HG03575 (cell line): ENCODE results near the gene CENPV.
"Not testable (repeated sequence)": the region's sequence is repeated elsewhere in the genome, so short reads cannot be mapped to it uniquely, and the experiment has no call there.

Source experiments
- ATAC-seq: cut with Tn5 transposase; IDR thresholded peaks from one replicate; pipeline ENCODE4 v1.9.1; 2021; ENCODE audit not compliant: unreplicated experiment, insufficient number of reproducible peaks, low FRiP score; ENCODE audit errors: extremely low read depth

The CENPV gene

DNA sequence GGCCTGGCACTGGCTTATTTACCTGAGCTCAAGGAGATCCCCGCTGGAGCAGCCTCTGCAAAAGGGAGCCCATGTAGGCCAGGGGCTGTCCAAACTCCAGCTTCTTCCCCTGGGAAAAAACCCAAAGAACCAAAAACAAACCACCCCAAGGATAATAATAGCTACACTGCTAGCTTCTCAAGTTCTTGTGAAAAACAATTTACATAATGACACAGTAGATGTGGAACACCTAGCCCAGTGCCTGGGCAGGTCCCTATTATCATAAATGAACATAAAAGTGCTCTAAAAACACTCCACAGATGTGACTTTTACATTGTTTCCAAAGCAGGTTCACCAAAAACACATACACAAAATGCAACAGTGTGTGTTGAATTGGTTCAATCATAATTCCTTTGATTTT, 27.3 kb downstream of the CENPV start:
- no peak for ATAC-seq

DNA sequence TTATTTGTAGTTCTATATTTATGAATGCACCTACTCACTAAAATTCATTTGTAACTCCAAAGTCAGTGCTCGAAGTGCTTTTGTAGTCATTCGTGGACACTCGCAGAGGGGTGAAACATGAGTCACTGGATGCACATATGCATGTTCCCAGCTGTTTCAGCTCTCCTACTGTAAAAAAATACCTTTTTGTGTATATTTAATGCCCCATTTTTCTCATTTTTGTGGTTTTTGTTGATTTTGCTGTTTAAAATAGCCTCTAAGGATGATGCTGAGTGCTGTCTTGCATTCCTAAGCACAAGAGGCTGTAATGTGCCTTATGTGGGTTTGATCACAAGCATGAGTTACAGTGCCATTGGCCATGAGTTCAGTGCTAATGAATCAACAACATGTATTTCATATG, 30.6 kb downstream of the CENPV start:
- no peak for ATAC-seq

DNA sequence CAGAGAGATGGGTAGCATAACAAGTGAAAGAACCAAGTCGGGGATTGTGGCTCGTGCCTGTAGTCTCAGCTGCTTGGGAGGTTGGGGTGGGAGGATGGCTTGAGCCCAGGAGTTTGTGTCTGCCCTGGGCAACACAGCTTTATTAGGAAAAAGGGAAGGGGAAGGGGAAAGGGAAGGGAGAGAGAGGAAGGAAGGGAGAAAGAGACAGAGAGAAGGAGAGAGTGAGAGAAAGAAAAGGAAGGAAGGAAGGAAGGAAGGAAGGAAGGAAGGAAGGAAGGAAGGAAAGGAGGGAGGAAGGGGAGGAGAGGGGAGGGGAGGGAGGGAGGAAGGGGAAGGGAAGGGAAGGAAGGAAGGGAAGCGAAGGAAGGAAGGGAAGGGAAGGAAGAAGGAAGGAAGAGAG, 33.3 kb downstream of the CENPV start:
- no peak for ATAC-seq

DNA sequence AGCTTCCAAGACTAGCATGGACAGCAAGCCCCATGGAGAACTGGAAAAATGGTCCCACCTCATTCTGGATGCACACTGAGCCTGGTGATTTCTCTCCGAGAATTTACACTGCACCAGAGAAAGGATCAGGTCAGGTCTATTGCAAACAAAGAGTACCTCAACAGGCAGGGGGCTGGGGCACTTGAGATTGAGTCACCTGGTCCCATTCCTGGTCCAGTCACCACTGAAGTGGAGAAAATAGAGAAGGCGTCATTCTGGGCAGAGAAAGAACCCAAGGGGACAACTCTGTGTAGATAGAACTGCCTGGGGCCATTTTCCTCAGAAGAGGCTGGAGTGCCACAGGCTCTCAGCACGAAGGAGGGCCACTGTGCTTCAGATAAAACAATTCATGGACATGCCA, 38.4 kb downstream of the CENPV start:
- ATAC-seq, result no peak

DNA sequence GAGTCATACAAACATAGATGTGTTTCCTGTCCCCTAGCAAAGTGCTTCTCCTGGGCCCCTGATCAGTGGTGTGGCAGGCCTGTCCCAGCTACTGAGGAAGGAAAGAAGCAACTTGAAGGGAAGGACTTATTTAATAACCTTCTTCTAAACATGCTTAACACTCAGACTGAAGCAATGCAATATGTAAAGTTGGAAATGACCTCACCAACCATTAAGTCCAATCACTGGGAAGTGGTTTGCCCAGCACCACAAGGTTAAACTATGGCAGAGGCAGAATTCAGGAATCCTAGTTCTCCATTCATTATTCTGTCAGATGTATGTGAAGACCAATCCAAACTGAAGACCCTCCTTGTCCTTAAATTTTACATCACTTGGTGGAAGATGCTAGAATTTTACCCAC, 39.1 kb downstream of the CENPV start:
- ATAC-seq, result no peak

DNA sequence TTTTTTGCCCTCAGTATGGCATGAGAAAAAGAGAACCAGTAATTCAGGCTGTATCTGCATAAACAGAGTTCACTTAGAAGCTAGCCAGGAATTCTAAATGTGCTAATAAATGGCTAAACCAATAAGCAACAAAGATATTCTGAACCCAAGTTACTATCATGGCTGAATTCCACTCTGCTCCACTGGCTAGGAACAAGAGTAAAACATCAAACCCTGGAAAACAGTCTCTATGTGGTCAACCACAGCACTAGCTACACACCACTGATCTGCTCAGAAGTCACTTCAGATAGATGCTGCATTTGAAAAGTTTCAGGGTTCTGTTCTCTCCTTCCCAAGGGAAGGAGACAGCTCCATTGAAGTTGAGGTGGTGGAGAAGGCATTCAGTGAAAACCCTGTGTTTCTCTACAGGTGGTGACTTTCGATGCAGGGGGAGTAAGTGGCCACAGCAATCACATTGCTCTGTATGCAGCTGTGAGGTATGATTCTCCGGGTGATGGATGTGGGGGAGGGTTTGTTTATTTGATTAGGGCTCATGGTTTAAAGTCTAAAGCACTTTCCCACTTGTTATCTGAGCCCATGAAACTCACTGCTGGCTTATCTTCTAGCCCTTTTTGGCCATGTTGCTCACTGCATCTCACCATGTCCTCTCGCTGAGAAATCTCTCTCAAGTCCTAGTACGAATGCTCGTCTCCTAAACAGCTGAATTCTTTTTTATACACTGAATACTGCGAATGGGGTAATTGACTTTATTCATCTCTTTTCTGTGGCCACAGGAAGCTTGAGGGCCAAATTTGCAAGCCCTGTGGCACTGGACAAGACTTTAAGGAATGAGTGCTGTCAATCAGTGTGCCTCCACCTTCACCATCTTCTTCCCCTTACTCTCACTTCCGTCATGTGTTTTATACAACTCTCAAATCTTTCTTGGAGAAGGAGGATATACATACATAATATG, 39.9 kb downstream of the CENPV start:
- no peak for ATAC-seq

DNA sequence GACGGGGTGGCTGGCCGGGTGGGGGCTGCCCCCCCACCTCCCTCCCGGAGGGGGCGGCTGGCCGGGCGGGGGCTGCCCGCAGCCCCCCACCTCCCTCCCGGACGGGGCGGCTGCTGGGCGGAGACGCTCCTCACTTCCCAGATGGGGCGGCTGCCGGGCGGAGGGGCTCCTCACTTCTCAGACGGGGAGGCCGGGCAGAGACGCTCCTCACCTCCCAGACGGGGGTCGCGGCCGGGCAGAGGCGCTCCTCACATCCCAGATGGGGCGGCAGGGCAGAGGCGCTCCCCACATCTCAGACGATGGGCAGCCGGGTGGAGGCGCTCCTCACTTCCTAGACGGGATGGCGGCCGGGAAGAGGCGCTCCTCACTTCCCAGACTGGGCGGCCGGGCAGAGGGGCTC, 41.2 kb downstream of the CENPV start:
- not testable (repeated sequence) for ATAC-seq

DNA sequence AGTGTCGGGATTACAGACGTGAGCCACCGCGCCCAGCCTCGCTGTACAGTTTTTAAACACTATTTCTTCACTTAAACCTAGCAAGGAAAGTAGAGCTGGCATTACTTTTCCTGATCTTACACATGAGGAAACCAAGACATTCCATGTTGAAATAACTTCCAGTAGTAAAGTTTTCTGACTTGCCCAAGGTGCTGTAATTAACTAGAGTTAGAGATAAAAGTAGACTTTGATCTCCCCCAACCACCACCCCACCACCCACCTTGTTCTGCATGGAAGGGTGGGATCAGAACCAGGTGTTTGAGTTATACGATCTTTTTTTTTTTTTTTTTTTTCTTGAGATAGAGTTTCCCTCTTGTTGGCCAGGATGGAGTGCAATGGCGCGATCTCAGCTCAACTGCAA, 47.1 kb downstream of the CENPV start:
- no peak for ATAC-seq

DNA sequence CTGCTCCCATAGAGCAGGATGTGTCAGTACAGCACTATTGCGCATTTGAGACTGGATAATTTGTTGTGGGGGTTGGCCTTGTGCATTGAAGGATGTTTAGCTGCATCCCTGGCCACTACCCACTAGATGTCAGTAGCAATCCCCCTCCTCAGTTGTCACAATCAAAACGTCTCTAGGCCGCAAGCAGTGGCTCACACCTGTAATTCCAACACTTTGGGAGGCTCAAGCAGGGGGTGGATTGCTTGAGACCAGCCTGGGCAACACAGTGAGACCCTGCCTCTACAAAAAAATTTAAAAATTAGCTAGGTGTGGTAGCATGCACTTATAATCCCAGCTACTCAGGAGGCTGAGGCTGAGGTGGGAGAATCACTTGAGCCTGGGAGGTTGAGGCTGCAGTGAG, 48.4 kb downstream of the CENPV start:
- no peak for ATAC-seq

DNA sequence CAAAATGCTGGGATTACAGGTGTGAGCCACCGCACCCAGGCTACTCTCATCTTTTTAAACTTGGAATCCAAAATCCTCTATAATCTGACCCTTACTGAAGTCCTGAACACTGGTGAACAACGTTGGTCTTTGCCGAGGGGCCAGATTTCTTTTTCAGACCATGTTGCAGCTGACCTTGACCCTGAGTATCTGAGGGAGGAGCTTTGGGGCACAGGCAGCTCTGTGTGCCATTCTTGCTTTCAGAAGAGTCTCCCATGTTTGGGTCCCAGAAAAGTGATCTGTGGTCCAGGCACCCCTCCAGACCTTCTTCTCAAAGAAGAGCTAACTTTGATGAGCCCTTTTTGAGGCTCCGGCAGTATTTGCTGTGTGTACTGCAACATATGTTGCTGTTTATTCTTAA, 50.4 kb downstream of the CENPV start:
- ATAC-seq, result no peak

DNA sequence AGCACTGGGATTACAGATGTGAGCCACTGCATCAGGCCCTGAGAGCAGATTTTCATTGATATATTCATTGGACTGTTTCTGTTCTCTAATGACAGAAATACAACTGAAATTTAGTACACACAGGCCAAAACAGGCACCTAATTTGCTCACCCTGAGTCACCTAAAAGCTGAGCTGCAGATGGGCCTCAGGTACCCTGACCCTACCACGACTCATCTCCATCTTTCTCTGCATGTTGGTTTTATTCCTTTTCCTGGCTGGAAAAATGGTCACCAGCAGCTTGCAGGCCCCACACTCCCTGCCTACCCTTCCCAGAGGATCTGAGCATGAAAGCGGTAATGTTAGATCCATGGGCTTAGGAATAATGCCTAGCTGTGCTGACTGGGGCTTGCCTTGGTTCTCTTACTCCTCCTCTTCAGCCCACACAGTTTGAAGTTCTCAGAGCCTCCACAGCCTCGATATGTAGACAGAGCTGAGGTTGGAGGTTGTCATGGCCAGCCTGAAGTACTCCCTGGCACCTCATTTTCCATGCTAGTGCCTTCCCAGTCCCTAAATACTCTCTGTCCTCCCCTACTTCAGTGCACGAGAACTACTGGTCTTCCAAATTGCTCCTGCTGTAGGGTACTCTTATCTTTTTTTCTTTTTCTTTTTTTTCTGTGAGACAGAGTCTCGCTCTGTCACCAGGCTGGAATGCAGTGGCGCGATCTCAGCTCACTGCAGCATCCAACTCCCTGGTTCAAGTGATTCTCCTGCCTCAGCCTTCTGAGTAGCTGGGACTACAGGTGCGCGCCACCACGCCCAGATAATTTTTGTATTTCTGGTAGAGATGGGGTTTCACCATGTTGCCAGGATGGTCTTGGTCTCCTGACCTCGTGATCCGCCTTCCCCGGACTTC, 51.1 kb downstream of the CENPV start:
- no peak for ATAC-seq

DNA sequence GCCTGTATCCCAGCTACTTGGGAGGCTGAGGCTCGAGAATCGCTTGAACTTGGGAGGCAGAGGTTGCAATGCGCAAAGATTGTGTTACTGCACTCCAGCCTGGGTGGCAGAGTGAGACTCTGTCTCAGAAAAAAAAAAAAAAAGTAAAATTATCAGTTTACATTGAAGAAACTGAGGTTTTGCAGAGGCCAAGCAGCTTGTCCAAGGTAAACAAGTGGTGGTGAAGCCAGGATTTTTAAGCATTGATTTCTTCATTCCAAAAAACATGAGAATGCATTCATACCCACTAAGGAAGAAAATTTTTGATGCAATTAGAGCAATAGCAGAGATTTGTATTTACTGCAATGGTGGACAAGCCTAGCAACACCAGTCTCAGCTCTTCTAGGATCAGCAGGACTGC, 52.7 kb downstream of the CENPV start:
- ATAC-seq, result no peak

DNA sequence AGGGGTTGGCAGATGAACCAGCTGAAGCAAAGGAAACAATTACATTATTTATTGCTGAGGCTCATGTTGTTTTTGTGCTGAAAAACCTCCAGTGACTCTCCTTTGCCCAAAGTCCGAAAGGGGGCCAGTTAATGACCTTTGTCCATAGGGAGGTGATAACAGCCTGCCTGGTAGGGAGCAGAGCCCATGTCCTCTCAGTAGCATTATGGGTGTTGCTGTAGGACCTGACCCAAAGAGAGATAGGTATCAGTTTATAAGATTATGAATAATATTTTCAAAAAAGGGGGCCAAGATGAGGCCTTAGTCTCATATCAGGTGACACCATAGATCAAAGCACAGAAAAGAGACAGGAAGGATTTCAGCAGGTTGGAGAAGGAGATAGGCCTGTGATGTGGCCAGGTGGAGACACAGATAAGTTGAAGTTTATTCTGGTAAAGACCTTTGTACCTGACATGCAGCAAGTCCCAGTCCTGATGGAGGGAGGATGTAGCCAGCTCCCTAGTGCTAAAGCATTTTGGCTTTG, 55.1 kb downstream of the CENPV start:
- ATAC-seq, result no peak

DNA sequence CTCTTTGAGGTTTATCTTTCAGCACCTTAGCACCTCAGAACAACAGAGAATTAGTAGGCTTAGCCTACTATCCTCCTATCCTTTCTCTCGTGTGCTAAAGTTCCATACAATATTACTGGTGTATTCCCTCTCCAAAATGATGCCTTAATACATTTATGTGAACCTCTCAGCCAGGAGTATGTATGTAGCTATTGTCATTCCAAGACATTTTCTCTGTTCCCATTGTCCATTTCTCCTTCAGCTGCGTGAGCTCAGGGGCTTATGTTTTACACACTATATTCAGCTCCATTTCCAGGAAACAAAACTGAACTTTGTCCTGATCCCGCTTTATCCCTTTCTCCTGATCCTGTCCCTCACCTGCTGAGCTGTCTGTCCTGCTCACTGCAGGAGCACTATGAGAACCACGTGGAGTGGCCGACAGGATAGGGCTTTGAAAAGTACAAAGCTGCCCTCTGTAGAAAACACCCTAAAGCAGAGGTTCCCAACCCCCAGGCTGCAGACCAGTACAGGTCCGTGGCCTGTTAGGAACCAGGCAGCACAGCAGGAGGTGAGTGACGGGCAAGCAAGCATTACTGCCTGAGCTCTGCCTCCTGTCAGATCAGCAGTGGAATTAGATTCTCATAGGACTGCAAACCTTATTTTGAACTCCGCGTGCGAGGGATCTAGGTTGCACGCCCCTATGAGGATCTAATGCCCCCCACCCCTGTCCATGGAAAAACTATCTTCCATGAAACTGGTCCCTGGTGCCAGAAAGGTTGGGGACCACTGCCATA, 55.7 kb downstream of the CENPV start:
- ATAC-seq, result no peak

DNA sequence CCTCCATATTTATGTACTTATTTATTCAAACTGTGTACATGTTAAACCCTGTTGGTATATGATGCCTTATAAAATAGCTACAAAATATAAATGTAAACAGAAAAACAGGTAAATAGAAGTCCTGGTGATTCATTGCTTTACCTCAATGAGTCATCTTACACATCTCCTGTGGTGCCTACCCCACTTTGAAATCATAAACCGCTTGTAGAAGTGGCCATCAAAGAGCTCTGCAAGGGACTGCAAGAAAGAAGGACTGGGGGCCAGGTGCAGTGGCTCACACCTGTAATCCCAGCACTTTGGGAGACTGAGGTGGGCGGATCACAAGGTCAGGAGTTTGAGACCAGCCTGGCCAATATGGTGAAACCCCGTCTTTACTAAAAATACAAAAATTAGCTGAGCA, 57.2 kb downstream of the CENPV start:
- not testable (repeated sequence) for ATAC-seq

DNA sequence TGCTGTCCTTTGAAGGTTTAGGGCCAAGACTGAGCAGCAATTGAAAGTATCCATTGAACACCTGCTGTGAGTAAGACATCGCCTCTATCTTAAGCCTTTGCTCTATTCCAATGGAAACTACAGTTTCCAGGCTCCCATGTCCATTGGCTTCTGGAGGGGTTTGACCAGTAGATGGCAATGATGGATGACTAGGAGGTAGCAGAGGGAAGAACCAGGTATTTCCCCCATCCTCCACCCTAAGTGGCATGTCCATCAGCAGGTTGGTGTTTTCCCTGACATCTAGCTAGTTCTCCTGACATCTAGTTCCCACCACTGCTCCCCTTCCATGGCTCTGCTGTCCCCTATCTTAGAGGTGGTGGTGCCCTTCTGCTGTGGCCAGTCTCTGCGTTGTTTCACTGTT, 58.7 kb downstream of the CENPV start:
- ATAC-seq, result no peak

DNA sequence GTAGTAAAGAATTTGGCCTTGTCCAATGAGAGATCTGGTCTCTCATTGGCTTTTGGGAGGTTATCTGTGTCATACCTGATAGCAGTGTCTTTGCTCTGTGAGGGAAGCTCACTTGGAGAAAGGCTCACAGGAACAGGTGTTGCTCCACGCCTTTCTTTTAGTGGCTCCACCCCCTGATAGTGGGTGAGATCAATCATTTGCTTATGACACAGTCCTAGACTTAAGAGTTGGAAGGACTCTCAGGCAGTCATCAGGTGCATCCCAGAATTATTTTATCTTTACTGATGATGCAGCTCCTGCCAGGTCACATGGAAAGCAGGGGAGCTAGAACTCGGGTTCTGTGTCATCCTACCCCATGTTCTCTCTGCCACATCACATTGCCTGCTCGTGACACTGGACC, 59.3 kb downstream of the CENPV start:
- no peak for ATAC-seq
